Measurements from ENCODE around the gene SEC61B.

DNA sequence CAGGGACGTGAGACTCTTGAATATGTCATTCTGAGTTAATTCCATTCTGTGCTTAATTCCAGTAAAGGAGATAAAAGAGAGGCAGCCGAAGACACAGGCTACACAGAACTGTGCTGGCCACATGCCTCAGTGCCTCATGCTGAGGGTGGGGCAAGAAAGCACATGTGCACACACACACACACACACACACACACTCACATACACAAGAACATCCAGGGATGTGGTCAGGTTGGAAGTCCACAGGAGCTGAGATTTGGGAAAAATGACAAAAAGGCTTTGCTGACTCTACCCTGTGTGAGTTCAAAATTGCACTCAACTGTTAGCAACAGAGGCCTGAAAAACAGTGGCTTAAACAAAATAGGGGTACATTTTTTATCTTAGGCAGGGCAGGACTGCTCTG lies 40.9 kb upstream of the SEC61B start:
- TF ChIP-seq, protein P1, sequence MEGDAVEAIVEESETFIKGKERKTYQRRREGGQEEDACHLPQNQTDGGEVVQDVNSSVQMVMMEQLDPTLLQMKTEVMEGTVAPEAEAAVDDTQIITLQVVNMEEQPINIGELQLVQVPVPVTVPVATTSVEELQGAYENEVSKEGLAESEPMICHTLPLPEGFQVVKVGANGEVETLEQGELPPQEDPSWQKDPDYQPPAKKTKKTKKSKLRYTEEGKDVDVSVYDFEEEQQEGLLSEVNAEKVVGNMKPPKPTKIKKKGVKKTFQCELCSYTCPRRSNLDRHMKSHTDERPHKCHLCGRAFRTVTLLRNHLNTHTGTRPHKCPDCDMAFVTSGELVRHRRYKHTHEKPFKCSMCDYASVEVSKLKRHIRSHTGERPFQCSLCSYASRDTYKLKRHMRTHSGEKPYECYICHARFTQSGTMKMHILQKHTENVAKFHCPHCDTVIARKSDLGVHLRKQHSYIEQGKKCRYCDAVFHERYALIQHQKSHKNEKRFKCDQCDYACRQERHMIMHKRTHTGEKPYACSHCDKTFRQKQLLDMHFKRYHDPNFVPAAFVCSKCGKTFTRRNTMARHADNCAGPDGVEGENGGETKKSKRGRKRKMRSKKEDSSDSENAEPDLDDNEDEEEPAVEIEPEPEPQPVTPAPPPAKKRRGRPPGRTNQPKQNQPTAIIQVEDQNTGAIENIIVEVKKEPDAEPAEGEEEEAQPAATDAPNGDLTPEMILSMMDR (IDR thresholded peaks at IDR 0.05): no peak
- no peak for TF ChIP-seq POLR2AphosphoS5 (IDR thresholded peaks at IDR 0.05)
